Endothelial cell (in vitro differentiated cells): ENCODE results near the gene DNMT1. TPM values are rescaled to one million over a fixed set of nuclear protein-coding genes. Genes with fewer than 3 reads are reported as not detected.
A peak's percentile ranks its signal among the peaks of the same experiment; 100 is the strongest.
"Not testable (repeated sequence)": the region's sequence is repeated elsewhere in the genome, so short reads cannot be mapped to it uniquely, and the experiment has no call there.

Experiments used
- DNase-seq: peaks from one replicate; pipeline ENCODE4 v3.0.0; 2021; ENCODE audit warnings: low spot score
- H3K27ac Mint-ChIP-seq: one replicate; pipeline ENCODE4 v1.8.0; 2021; ENCODE audit warnings: mixed read lengths, inconsistent platforms; ENCODE audit not compliant: unreplicated experiment
- H3K27me3 Mint-ChIP-seq: one replicate; pipeline ENCODE4 v1.8.0; 2021; ENCODE audit warnings: mild to moderate bottlenecking, moderate library complexity, mixed read lengths, inconsistent platforms; ENCODE audit not compliant: unreplicated experiment
- H3K36me3 Mint-ChIP-seq: one replicate; pipeline ENCODE4 v1.8.0; 2021; ENCODE audit warnings: mild to moderate bottlenecking, low read depth, mixed read lengths, inconsistent platforms; ENCODE audit not compliant: unreplicated experiment
- H3K4me1 Mint-ChIP-seq: one replicate; pipeline ENCODE4 v1.8.0; 2021; ENCODE audit warnings: mild to moderate bottlenecking, mixed read lengths, inconsistent platforms; ENCODE audit not compliant: unreplicated experiment
- H3K4me3 Mint-ChIP-seq: one replicate; pipeline ENCODE4 v1.8.0; 2021; ENCODE audit warnings: mild to moderate bottlenecking, mixed read lengths, inconsistent platforms; ENCODE audit not compliant: unreplicated experiment
- H3K9me3 Mint-ChIP-seq: one replicate; pipeline ENCODE4 v1.8.0; 2021; ENCODE audit warnings: mixed read lengths, inconsistent platforms; ENCODE audit not compliant: unreplicated experiment
- total RNA-seq: library from RNA; stranded (reverse); fragmentation: NEBNext Ultra II Directional; extraction: Animal tissue kit (Norgen Biotek cat#: 25700); gene quantifications from one replicate; pipeline ENCODE4 v1.2.1, GENCODE V29; 2021; ENCODE audit not compliant: unreplicated experiment
- TF ChIP-seq, protein P1 (sequence below): fragments of 200-600 bp; sonication (generic); IDR thresholded peaks from one replicate; pipeline ENCODE4 v1.5.0; 2021; ENCODE audit warnings: antibody characterized with exemption; ENCODE audit not compliant: unreplicated experiment

Gene DNMT1
- total RNA-seq, 1 donor from 2014 or later = 119 TPM

- H3K9me3 Mint-ChIP-seq = no peaks in the 10 kb centered on the region
These were observed 10.9 kb upstream of the DNMT1 start for GRCh38 chr19:10205636-10206035.

GRCh38 chr19:10203686-10204085, 8.9 kb upstream of the DNMT1 start:
- H3K4me3 Mint-ChIP-seq = no peak overlapping the region
- no peak overlapping the region for H3K27ac Mint-ChIP-seq
- no peak for DNase-seq
- H3K4me1 Mint-ChIP-seq = no peaks in the 10 kb centered on the region
- H3K9me3 Mint-ChIP-seq = no peaks in the 10 kb centered on the region
- H3K36me3 Mint-ChIP-seq = no peaks in the 10 kb centered on the region
- peaks cover 5% of the 10 kb centered on the region for H3K27me3 Mint-ChIP-seq
- TF ChIP-seq, protein P1, sequence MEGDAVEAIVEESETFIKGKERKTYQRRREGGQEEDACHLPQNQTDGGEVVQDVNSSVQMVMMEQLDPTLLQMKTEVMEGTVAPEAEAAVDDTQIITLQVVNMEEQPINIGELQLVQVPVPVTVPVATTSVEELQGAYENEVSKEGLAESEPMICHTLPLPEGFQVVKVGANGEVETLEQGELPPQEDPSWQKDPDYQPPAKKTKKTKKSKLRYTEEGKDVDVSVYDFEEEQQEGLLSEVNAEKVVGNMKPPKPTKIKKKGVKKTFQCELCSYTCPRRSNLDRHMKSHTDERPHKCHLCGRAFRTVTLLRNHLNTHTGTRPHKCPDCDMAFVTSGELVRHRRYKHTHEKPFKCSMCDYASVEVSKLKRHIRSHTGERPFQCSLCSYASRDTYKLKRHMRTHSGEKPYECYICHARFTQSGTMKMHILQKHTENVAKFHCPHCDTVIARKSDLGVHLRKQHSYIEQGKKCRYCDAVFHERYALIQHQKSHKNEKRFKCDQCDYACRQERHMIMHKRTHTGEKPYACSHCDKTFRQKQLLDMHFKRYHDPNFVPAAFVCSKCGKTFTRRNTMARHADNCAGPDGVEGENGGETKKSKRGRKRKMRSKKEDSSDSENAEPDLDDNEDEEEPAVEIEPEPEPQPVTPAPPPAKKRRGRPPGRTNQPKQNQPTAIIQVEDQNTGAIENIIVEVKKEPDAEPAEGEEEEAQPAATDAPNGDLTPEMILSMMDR = no peak

More at GRCh38 chr19:10205636-10206035, 10.9 kb upstream of the DNMT1 start:
- H3K36me3 Mint-ChIP-seq = no peaks in the 10 kb centered on the region
- TF ChIP-seq, protein P1 = no peak
- peaks cover 5% of the 10 kb centered on the region for H3K27me3 Mint-ChIP-seq
- no peak overlapping the region for H3K4me3 Mint-ChIP-seq
- H3K27ac Mint-ChIP-seq = no peak overlapping the region
- no peak for DNase-seq
- no peaks in the 10 kb centered on the region for H3K4me1 Mint-ChIP-seq

DNA sequence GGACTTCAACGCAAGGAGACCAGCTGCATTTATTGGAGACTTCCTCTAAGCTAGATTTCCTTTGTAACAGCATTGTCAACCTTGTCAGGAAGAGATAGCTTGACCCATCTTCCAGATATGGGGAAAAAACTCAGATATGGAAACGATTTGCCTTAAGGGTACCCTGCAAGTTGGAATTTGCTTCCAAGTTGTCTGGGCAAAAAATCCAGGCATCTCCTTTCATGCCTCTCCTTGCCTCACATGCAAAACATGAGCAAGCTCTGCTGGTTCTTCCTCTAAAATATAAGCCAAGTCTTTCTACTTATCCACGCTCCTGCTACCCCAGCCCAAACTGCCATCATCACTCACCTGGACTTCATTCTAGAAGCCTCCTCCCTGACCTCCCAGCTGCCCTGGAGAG, 6.4 kb upstream of the DNMT1 start:
- no peaks in the 10 kb centered on the region for H3K36me3 Mint-ChIP-seq
- H3K4me1 Mint-ChIP-seq = no peaks in the 10 kb centered on the region
- H3K27ac Mint-ChIP-seq = no peak overlapping the region
- no peak overlapping the region for H3K4me3 Mint-ChIP-seq
- H3K27me3 Mint-ChIP-seq = no peaks in the 10 kb centered on the region
- no peak for DNase-seq
- TF ChIP-seq, protein P1 = no peak
- H3K9me3 Mint-ChIP-seq = no peaks in the 10 kb centered on the region

DNA sequence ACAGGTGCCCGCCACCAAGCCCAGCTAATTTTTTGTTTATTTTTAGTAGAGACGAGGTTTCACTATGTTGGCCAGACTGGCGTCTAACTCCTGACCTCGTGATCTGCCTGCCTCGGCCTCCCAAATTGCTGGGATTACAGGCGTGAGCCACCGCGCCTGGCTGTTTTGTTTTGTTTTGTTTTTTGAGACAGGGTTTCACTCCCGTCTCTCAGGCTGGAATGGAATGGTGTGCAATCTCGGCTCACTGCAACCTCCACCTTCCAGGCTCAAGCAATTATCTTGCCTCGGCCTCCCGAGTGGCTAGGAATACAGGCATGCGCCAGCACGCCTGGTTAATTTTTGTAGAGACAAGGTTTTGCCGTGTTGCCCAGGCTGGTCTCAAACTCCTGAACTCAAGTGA, 5.3 kb upstream of the DNMT1 start:
- H3K36me3 Mint-ChIP-seq = not testable (repeated sequence)

GRCh38 chr19:10198889-10199644, 4.3 kb upstream of the DNMT1 start:
- H3K27me3 Mint-ChIP-seq, H3K4me3 Mint-ChIP-seq, H3K27ac Mint-ChIP-seq: not testable (repeated sequence)

More for the DNA sequence above, 5.3 kb upstream of the DNMT1 start:
- H3K27me3 Mint-ChIP-seq, H3K4me3 Mint-ChIP-seq, H3K9me3 Mint-ChIP-seq, DNase-seq, H3K4me1 Mint-ChIP-seq, H3K27ac Mint-ChIP-seq: not testable (repeated sequence)

DNA sequence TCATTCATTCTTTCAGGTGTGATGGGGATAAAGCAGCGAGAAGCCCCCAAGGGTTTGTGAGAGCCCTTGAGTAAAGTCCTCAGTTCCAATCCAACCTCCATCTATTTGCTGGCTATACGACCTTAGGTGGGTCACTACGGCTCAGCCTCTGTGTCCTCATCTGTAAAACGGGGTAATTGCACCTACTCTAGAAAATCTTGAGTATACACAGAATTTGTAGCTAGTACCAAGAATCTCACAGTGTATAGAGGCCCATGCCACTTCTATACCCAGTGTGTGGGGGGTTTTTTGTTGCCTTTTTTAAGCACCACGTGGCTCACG, 406 bp upstream of the DNMT1 start:
- Mint-ChIP-seq H3K27ac (no peak overlapping the region), H3K36me3 (peaks cover 5% of the 10 kb centered on the region), H3K27me3 (peaks cover 6% of the 10 kb centered on the region), H3K4me1 (peaks cover 7% of the 10 kb centered on the region), H3K4me3 (peak overlapping the region; percentile 99), H3K9me3 (no peaks in the 10 kb centered on the region)
- TF ChIP-seq, protein P1 = no peak
- DNase-seq = no peak

More at GRCh38 chr19:10198889-10199644, 4.3 kb upstream of the DNMT1 start:
- H3K4me1 Mint-ChIP-seq, H3K36me3 Mint-ChIP-seq, DNase-seq, H3K9me3 Mint-ChIP-seq: not testable (repeated sequence)
